HepG2 (cell line): Measurements from ENCODE around the gene GRM8. TPM values are rescaled to one million over a fixed set of nuclear protein-coding genes. Genes with fewer than 3 reads are reported as not detected.

Experiments used
- ATAC-seq: fragments of 200-7000 bp; cut with Tn5 transposase; 3 replicates; pipeline ENCODE4 v1.9.1; 2020; ENCODE audit warnings: mild to moderate bottlenecking, moderate library complexity
- BruUV-seq: library from RNA; stranded (reverse); fragments of 400-500 nt; replicated peaks from 2 replicates; lab custom pipeline; 2021; lab: Mats Ljungman, UMichigan
- CTCF ChIA-PET: fragments of 300-600 bp; formaldehyde crosslinking; extraction: SDS; loops from one replicate; lab custom pipeline; 2021; ENCODE audit warnings: low total read pairs, inconsistent platforms, low intra/inter-chr PET ratio; lab: Yijun Ruan, JAX
- POLR2A ChIA-PET: fragments of 350-600 bp; sonication (Branson Sonifier 250); formaldehyde crosslinking; loops from one replicate; lab custom pipeline; 2020; ENCODE audit warnings: antibody characterized with exemption, inconsistent platforms; lab: Yijun Ruan, JAX
- DNase-seq: peaks from one replicate; pipeline ENCODE4 v3.0.0-alpha.2; 2015; ENCODE audit warnings: low spot score
- FAIRE-seq: peaks from 3 replicates; lab custom pipeline; 2011; peaks lifted over from hg19 to GRCh38; lab: Jason Lieb, UNC
- H2AFZ ChIP-seq: one replicate; pipeline ENCODE4 v1.6.1; 2011; ENCODE audit warnings: low read length, inconsistent platforms
- H3K27ac ChIP-seq: fragments of 300-600 bp; 3 replicates; pipeline ENCODE4 v1.8.0; 2011; ENCODE audit warnings: mixed run types, mild to moderate bottlenecking, mixed read lengths, low read length, inconsistent platforms; ENCODE audit not compliant: insufficient read depth; ENCODE audit errors: extremely low read length
- H3K27me3 ChIP-seq, 2 experiments: fragments of 200-600 bp in 1 of 2; 2 replicates in 1 of 2; 3 replicates in 1 of 2; pipeline versions ENCODE4 v1.6.0 to v1.8.0; 2011; ENCODE audit warnings: low read length in 2 of 2, mild to moderate bottlenecking in 2 of 2, moderate library complexity in 2 of 2, inconsistent platforms in 1 of 2; ENCODE audit not compliant: insufficient read depth in 2 of 2, control insufficient read depth in 1 of 2
- H3K36me3 ChIP-seq, 2 experiments: fragments of 200-600 bp in 1 of 2; replicated peaks in 1 of 2; 2 replicates in 1 of 2; 3 replicates in 1 of 2; pipeline versions ENCODE4 v1.5.1 to v1.8.0; 2011; ENCODE audit warnings: low read length in 2 of 2, inconsistent platforms in 1 of 2; ENCODE audit not compliant: insufficient read depth in 2 of 2, control insufficient read depth in 1 of 2
- H3K4me1 ChIP-seq: 2 replicates; pipeline ENCODE4 v1.5.1; 2012; ENCODE audit warnings: low read length, inconsistent platforms; ENCODE audit not compliant: insufficient read depth
- H3K4me2 ChIP-seq: 2 replicates; pipeline ENCODE4 v1.6.0; 2011; ENCODE audit warnings: low read depth, low read length, inconsistent platforms
- H3K4me3 ChIP-seq, 3 experiments: fragments of 200-600 bp in 1 of 3; sonication (generic), shearing (Covaris generic) in 1 of 3; replicated peaks in 1 of 3; 2 replicates each; pipeline ENCODE4 v1.5.1; 2011 to 2016; ENCODE audit warnings: low read length in 3 of 3, inconsistent platforms in 2 of 3, low read depth in 2 of 3, mild to moderate bottlenecking in 2 of 3, control low read depth in 1 of 3, mixed read lengths in 1 of 3; ENCODE audit not compliant: insufficient read depth in 1 of 3
- H3K79me2 ChIP-seq: one replicate; pipeline ENCODE4 v1.6.1; 2011; ENCODE audit warnings: low read length, inconsistent platforms; ENCODE audit not compliant: insufficient read depth
- H3K9ac ChIP-seq: 2 replicates; pipeline ENCODE4 v1.6.0; 2011; ENCODE audit warnings: mild to moderate bottlenecking, low read depth, low read length, inconsistent platforms; ENCODE audit not compliant: insufficient read depth
- H3K9me3 ChIP-seq: 2 replicates; pipeline ENCODE4 v1.5.1; 2012; ENCODE audit warnings: mild to moderate bottlenecking, low read length
- H4K20me1 ChIP-seq: 2 replicates; pipeline ENCODE4 v1.6.0; 2011; ENCODE audit warnings: inconsistent platforms, mild to moderate bottlenecking, low read length, moderate library complexity; ENCODE audit not compliant: insufficient read depth
- ATF5 ChIP-seq: sonication (generic); formaldehyde crosslinking; IDR thresholded peaks from 2 replicates; pipeline ENCODE4 v1.4.0; 2020; ENCODE audit warnings: mild to moderate bottlenecking, low read depth, missing genetic modification reagents
- CC2D1A ChIP-seq: sonication (generic); formaldehyde crosslinking; IDR thresholded peaks from 2 replicates; pipeline ENCODE4 v1.8.1; 2023; ENCODE audit warnings: mild to moderate bottlenecking, missing genetic modification reagents
- CEBPG ChIP-seq: IDR thresholded peaks from 2 replicates; pipeline ENCODE4 v1.6.1; 2016
- MBD4 ChIP-seq: IDR thresholded peaks from 2 replicates; pipeline ENCODE4 v1.6.1; 2012; ENCODE audit warnings: low read length, inconsistent platforms, borderline replicate concordance
- PHF20 ChIP-seq: sonication (generic); formaldehyde crosslinking; IDR thresholded peaks from 2 replicates; pipeline ENCODE4 v1.5.0; 2020; ENCODE audit warnings: mild to moderate bottlenecking, missing genetic modification reagents
- SETDB1 ChIP-seq: sonication (generic); formaldehyde crosslinking; IDR thresholded peaks from 2 replicates; pipeline ENCODE4 v1.5.1; 2020; ENCODE audit warnings: missing genetic modification reagents, mild to moderate bottlenecking, borderline replicate concordance
- SOX13 ChIP-seq, 3 experiments: fragments of 450-650 bp in 1 of 3; sonication (generic) in 1 of 3; formaldehyde crosslinking in 1 of 3; IDR thresholded peaks in 2 of 3; conservative IDR thresholded peaks in 1 of 3; 2 replicates each; pipeline versions ENCODE4 v1.5.0 to v1.6.1; 2016 to 2020; ENCODE audit warnings: antibody characterized with exemption in 1 of 3, mild to moderate bottlenecking in 1 of 3, missing compliant biosample characterization in 1 of 3, missing genetic modification reagents in 1 of 3, moderate library complexity in 1 of 3
- TSC22D2 ChIP-seq: sonication (generic); formaldehyde crosslinking; IDR thresholded peaks from 2 replicates; pipeline ENCODE4 v1.5.1; 2020; ENCODE audit warnings: missing genetic modification reagents, mild to moderate bottlenecking, borderline replicate concordance
- ZBTB4 ChIP-seq: sonication (generic); formaldehyde crosslinking; IDR thresholded peaks from 2 replicates; pipeline ENCODE4 v1.4.0; 2020; ENCODE audit warnings: missing genetic modification reagents, mild to moderate bottlenecking, borderline replicate concordance
- ZNF24 ChIP-seq: fragments of 450-650 bp; IDR thresholded peaks from 2 replicates; pipeline ENCODE4 v1.6.1; 2017; ENCODE audit warnings: antibody characterized with exemption, mild to moderate bottlenecking
- ZNF44 ChIP-seq: sonication (generic); formaldehyde crosslinking; IDR thresholded peaks from 2 replicates; pipeline ENCODE4 v1.5.1; 2020; ENCODE audit warnings: mild to moderate bottlenecking, missing genetic modification reagents
- ZNF460 ChIP-seq: sonication (generic); formaldehyde crosslinking; IDR thresholded peaks from 2 replicates; pipeline ENCODE4 v1.5.1; 2020; ENCODE audit warnings: missing genetic modification reagents, mild to moderate bottlenecking, borderline replicate concordance
- ZNF543 ChIP-seq: sonication (generic); formaldehyde crosslinking; IDR thresholded peaks from 2 replicates; pipeline ENCODE4 v1.4.0; 2020; ENCODE audit warnings: mild to moderate bottlenecking, missing genetic modification reagents
- WGBS: methylation state at CpG from one replicate; pipeline ENCODE4 v1.1.6; 2017; ENCODE audit warnings: low lambda C conversion rate; 5-methylcytosine and 5-hydroxymethylcytosine counted together
- in situ Hi-C: cut with HindIII; loops from 2 replicates; pipeline ENCODE4 v1.10.0; 2017; ENCODE audit warnings: low pct_unique_long_range_greater_than_20kb; ENCODE audit not compliant: extremely low pct_ligation_motif_present
- intact Hi-C: fragments of 100-400 bp; cut with micrococcal nuclease; formaldehyde crosslinking; loops from one replicate; pipeline ENCODE4 v1.10.0; 2022; ENCODE audit not compliant: unreplicated experiment
- polyA plus RNA-seq, 8 experiments: library from polyadenylated mRNA; depleted of rRNA in 3 of 8; stranded (reverse) in 7 of 8; unstranded in 1 of 8; fragments of >200 nt; fragmentation: Illumina TruSeq in 4 of 8; extraction: Trizol in 4 of 8; gene quantifications; 2 replicates each; pipeline versions ENCODE4 v1.2.1 to v1.2.3, GENCODE V29; 2011 to 2016; ENCODE audit warnings: low read depth in 4 of 8, missing spikeins in 1 of 8, mixed read lengths in 1 of 8; ENCODE audit not compliant: insufficient read depth in 1 of 8
- total RNA-seq, 5 experiments: library from RNA; depleted of rRNA; stranded (reverse); fragments of >200 nt; fragmentation: Illumina TruSeq; extraction: Trizol; gene quantifications; 2 replicates each; pipeline ENCODE4 v1.2.3, GENCODE V29; 2016; ENCODE audit warnings: low read depth in 1 of 5

Gene GRM8
- total and polyA plus RNA-seq, 2 of the 13 experiments (the other 11 are each of a cell fraction or from before 2014, with no cell fraction given) = not detected

- no peak for TF ChIP-seq SOX13 (IDR thresholded peaks at IDR 0.05)
- TF ChIP-seq SOX13 (CRISPR knock-in tag; conservative IDR thresholded peaks at IDR 0.05 in 1 of 2, IDR thresholded peaks at IDR 0.05 in 1 of 2) = no peak
- TF ChIP-seq ZNF460 (CRISPR knock-in tag) = no peak
- no peak for TF ChIP-seq ATF5
- no peak for TF ChIP-seq CC2D1A
- TF ChIP-seq TSC22D2 = no peak
- no peak for TF ChIP-seq SETDB1 (CRISPR knock-in tag)
- no peak for TF ChIP-seq PHF20 (CRISPR knock-in tag)
- no peak for TF ChIP-seq ZNF44 (CRISPR knock-in tag)
- no peak for TF ChIP-seq ZNF543 (CRISPR knock-in tag)
- no peak for TF ChIP-seq MBD4
- TF ChIP-seq, all 625 proteins: peak for 0
Measured at GRCh38 chr7:127187740-127188139, 65.0 kb downstream of the GRM8 start (continued).

- Histone ChIP-seq H3K4me2 (no peak overlapping the region), H4K20me1 (no peaks in the 10 kb centered on the region), H3K4me1 (no peaks in the 10 kb centered on the region), H3K4me3 (no peak overlapping the region), H3K27ac (no peak overlapping the region)
- 2% methylated on average over 1 of the region's 1 CpG for WGBS
- ChIA-PET CTCF (no interaction called here), POLR2A (no interaction called here)
- no TSS peak for BruUV-seq
- ATAC-seq = no peak
- intact Hi-C loops = no loop called here
- TF ChIP-seq ZNF24 (no peak), CEBPG (CRISPR knock-in tag) (no peak), ZBTB4 (no peak)
- TF ChIP-seq, all 625 proteins: peak for 0
- Histone ChIP-seq H3K79me2 (no peaks in the 10 kb centered on the region), H3K36me3 (no peaks in the 10 kb centered on the region), H2AFZ (no peak overlapping the region), H3K9ac (no peak overlapping the region), H3K9me3 (no peaks in the 10 kb centered on the region), H3K27me3 (no peaks in the 10 kb centered on the region)
- DNase-seq = no peak
- in situ Hi-C loops = no loop called here
- FAIRE-seq = no peak
Measured at GRCh38 chr7:127186686-127187085, 66.1 kb downstream of the GRM8 start.
